IPS-18a (cell line): ENCODE results near the gene KCTD1.
"Not testable (repeated sequence)": the region's sequence is repeated elsewhere in the genome, so short reads cannot be mapped to it uniquely, and the experiment has no call there.

Experiments
- H3K27ac ChIP-seq: one replicate; pipeline ENCODE4 v1.5.1; 2013; ENCODE audit warnings: low read length
- H3K27me3 ChIP-seq: one replicate; pipeline ENCODE4 v1.6.1; 2013; ENCODE audit warnings: mild to moderate bottlenecking, low read length; ENCODE audit not compliant: control insufficient read depth, insufficient read depth
- H3K36me3 ChIP-seq: one replicate; pipeline ENCODE4 v1.6.1; 2013; ENCODE audit warnings: low read depth, low read length; ENCODE audit not compliant: control insufficient read depth
- H3K4me1 ChIP-seq: one replicate; pipeline ENCODE4 v1.6.1; 2013; ENCODE audit warnings: low read depth, low read length; ENCODE audit not compliant: control insufficient read depth
- H3K4me3 ChIP-seq: one replicate; pipeline ENCODE4 v1.5.1; 2013; ENCODE audit warnings: low read length
- H3K9ac ChIP-seq: one replicate; pipeline ENCODE4 v1.6.1; 2013; ENCODE audit warnings: mild to moderate bottlenecking, low read length, moderate library complexity
- H3K9me3 ChIP-seq: one replicate; pipeline ENCODE4 v1.6.1; 2013; ENCODE audit warnings: low read depth, low read length; ENCODE audit not compliant: control insufficient read depth

Gene KCTD1

GRCh38 chr18:26450989-26451682 is 97.2 kb downstream of the KCTD1 start:
- peaks cover 4% of the 10 kb centered on the region for H3K4me1 ChIP-seq
- H3K9me3 ChIP-seq: no peaks in the 10 kb centered on the region
- no peaks in the 10 kb centered on the region for H3K27me3 ChIP-seq
- H3K27ac ChIP-seq: no peak overlapping the region
- H3K9ac ChIP-seq: no peak overlapping the region
- H3K4me3 ChIP-seq: no peak overlapping the region
- H3K36me3 ChIP-seq: peaks cover 6% of the 10 kb centered on the region

- Histone ChIP-seq H3K9me3 (peaks cover 4% of the 10 kb centered on the region), H3K4me3 (no peak overlapping the region), H3K27me3 (no peaks in the 10 kb centered on the region), H3K4me1 (peaks cover 4% of the 10 kb centered on the region), H3K27ac (no peak overlapping the region), H3K9ac (no peak overlapping the region), H3K36me3 (no peaks in the 10 kb centered on the region)
Observed at GRCh38 chr18:26448714-26449159, 99.6 kb downstream of the KCTD1 start.

GRCh38 chr18:26443853-26444252 is 104.5 kb downstream of the KCTD1 start:
- Histone ChIP-seq H3K4me1 (peaks cover 4% of the 10 kb centered on the region), H3K9ac (no peak overlapping the region), H3K9me3 (peaks cover 6% of the 10 kb centered on the region), H3K27me3 (no peaks in the 10 kb centered on the region), H3K27ac (no peak overlapping the region), H3K4me3 (no peak overlapping the region), H3K36me3 (no peaks in the 10 kb centered on the region)

DNA sequence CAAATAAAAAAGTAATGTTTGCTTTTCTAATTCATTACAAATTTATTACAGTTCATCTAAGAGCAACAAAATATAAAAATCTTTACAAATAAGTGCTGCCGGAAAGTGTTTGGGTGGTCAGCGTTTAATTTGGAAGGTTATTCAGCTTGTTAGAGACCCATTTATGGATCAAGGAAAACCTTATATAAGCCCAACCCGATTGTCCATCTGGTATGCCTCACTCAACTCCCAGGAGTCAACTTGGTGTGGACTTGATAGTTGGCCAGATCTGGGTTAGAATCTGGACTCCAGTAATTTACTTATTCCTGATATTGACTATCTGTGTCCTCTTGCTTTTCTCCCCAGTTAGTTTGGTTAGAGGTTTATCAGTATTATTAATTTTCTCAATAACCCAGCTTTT is 106.2 kb downstream of the KCTD1 start:
- Histone ChIP-seq H3K36me3 (no peaks in the 10 kb centered on the region), H3K27me3 (no peaks in the 10 kb centered on the region), H3K9ac (no peak overlapping the region), H3K9me3 (peaks cover 6% of the 10 kb centered on the region), H3K27ac (no peak overlapping the region), H3K4me1 (no peaks in the 10 kb centered on the region), H3K4me3 (no peak overlapping the region)

DNA sequence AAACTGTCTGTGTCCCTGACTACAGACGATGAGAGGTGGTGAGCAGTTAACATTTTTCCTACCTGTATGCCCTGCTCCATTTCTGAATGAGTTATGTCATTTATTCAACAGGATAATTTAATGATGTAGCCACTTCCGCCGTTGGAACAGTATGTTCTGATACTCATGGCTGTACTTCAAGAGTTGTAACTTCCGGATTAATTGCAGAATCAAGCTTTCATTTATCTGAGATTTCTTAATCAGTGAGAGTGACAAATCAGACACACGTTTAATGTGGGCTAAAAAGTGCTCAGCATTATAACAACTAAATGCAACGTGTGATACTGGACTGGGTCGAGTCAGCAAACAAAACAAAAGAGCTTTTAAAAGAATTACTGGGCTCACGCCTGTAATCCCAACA is 107.7 kb downstream of the KCTD1 start:
- H3K27me3 ChIP-seq: no peaks in the 10 kb centered on the region
- no peaks in the 10 kb centered on the region for H3K36me3 ChIP-seq
- no peaks in the 10 kb centered on the region for H3K4me1 ChIP-seq
- H3K9me3 ChIP-seq: peaks cover 6% of the 10 kb centered on the region
- no peak overlapping the region for H3K27ac ChIP-seq
- no peak overlapping the region for H3K9ac ChIP-seq
- no peak overlapping the region for H3K4me3 ChIP-seq

GRCh38 chr18:26439537-26439936 is 108.8 kb downstream of the KCTD1 start:
- no peak overlapping the region for H3K9ac ChIP-seq
- H3K4me3 ChIP-seq: no peak overlapping the region
- H3K27me3 ChIP-seq: no peaks in the 10 kb centered on the region
- no peak overlapping the region for H3K27ac ChIP-seq
- no peaks in the 10 kb centered on the region for H3K4me1 ChIP-seq
- H3K9me3 ChIP-seq: peaks cover 6% of the 10 kb centered on the region
- H3K36me3 ChIP-seq: no peaks in the 10 kb centered on the region

- no peaks in the 10 kb centered on the region for H3K36me3 ChIP-seq
- no peak overlapping the region for H3K4me3 ChIP-seq
- H3K4me1 ChIP-seq: no peaks in the 10 kb centered on the region
- H3K9ac ChIP-seq: no peak overlapping the region
- H3K9me3 ChIP-seq: peaks cover 4% of the 10 kb centered on the region
- no peak overlapping the region for H3K27ac ChIP-seq
- H3K27me3 ChIP-seq: no peaks in the 10 kb centered on the region
Observed at GRCh38 chr18:26438980-26439379, 109.4 kb downstream of the KCTD1 start.

GRCh38 chr18:26437634-26438033 is 110.7 kb downstream of the KCTD1 start:
- H3K36me3 ChIP-seq, H3K27me3 ChIP-seq, H3K9ac ChIP-seq, H3K9me3 ChIP-seq, H3K27ac ChIP-seq, H3K4me3 ChIP-seq, H3K4me1 ChIP-seq: not testable (repeated sequence)

- H3K9me3 ChIP-seq: no peaks in the 10 kb centered on the region
- no peak overlapping the region for H3K27ac ChIP-seq
- H3K9ac ChIP-seq: no peak overlapping the region
- no peaks in the 10 kb centered on the region for H3K36me3 ChIP-seq
- no peaks in the 10 kb centered on the region for H3K4me1 ChIP-seq
- no peak overlapping the region for H3K4me3 ChIP-seq
- no peaks in the 10 kb centered on the region for H3K27me3 ChIP-seq
Observed at GRCh38 chr18:26436176-26437051, 111.9 kb downstream of the KCTD1 start.

DNA sequence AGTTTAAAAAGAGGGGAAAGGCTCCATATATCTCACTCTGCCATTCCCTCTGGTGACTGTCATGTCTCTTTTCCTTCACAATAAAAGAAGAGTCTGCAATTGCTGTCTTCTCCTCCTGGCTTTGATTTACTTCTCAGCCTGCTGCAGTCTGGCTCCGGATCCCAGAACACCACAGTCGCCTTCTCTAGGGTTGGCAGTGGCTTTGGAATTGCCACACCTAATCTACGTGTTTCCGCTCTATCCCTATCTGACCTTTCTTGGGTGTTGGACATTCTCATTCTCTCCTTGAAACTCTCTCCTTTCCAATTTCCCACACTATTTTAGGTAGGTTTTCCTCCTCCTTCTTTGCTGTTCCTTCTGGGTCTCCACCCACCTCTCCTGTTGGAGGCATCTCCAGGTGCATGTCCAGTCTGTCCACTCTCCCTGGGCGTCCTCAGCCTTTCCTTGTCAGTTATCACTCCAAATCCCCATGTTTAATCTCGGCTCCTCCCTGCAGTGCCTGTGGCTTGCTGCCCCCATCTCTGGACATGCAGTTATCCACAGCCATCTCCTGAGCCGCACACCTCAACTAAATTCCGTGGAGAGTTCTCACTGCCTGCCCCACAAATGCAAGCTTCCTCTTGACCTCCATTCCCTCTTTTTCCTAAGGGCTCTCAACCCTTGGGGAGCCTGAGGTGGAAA is 112.8 kb downstream of the KCTD1 start:
- Histone ChIP-seq H3K9me3 (no peaks in the 10 kb centered on the region), H3K36me3 (no peaks in the 10 kb centered on the region), H3K27me3 (no peaks in the 10 kb centered on the region), H3K4me1 (no peaks in the 10 kb centered on the region), H3K4me3 (no peak overlapping the region), H3K9ac (no peak overlapping the region), H3K27ac (no peak overlapping the region)

DNA sequence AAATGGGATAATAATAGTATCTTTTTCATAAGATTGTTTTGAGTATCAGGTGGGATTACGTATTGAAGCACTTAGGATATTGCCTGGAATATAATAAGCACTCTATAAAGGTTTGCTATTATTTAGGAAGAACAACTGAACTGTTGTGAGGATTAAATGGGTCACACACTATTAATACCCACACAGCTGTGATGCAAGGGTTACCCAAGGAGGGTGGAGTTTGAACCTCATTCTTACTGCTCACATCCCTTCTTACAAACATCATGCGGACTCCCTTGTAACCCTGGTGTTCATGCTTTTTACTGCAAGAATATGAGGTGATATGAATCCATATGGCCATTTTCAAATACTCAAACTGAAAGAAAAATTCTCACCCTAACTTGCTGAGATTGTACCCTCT is 113.5 kb downstream of the KCTD1 start:
- Histone ChIP-seq H3K27me3 (no peaks in the 10 kb centered on the region), H3K36me3 (no peaks in the 10 kb centered on the region), H3K4me1 (no peaks in the 10 kb centered on the region), H3K9me3 (no peaks in the 10 kb centered on the region), H3K4me3 (no peak overlapping the region), H3K27ac (no peak overlapping the region), H3K9ac (no peak overlapping the region)
